Measurements from ENCODE around the gene SULT1A2. TPM values are rescaled to one million over a fixed set of nuclear protein-coding genes. Genes with fewer than 3 reads are reported as not detected.

Gene SULT1A2
- polyA plus RNA-seq, 1 donor (not counting 4 experiments of a cell fraction or from before 2014, with no cell fraction given): not detected

GRCh38 chr16:28574925-28575324, 21.9 kb downstream of the SULT1A2 start:
- H3K9ac ChIP-seq (ENCODE audit: control insufficient read depth, extremely low read depth, insufficient read depth, low read length): no peak overlapping the region
- H3K4me3 ChIP-seq (ENCODE audit: control insufficient read depth in 2 of 3, extremely low read depth in 1 of 3, insufficient read depth in 2 of 3, low read depth in 1 of 3, low read length in 3 of 3): no peak overlapping the region
- dilution Hi-C loops (cut with MboI; ENCODE audit: extremely low pct_ligation_motif_present, low sequenced_read_pairs): no loop called here
- peaks cover 2% of the 10 kb centered on the region for H3K79me2 ChIP-seq (ENCODE audit: control insufficient read depth, insufficient read depth, low read length)
- DNase-seq (ENCODE audit: low read depth, low spot score): no peak
- no peak for TF ChIP-seq CTCF (optimal IDR thresholded peaks at IDR 0.05 in 1 of 3, IDR thresholded peaks at IDR 0.05 in 1 of 3, conservative IDR thresholded peaks at IDR 0.05 in 1 of 3; ENCODE audit: extremely low read depth in 1 of 3, insufficient read depth in 2 of 3, low read length in 3 of 3)
- TF ChIP-seq EZH2 (IDR thresholded peaks at IDR 0.05; ENCODE audit: low read length): no peak
- no peaks in the 10 kb centered on the region for H3K36me3 ChIP-seq (ENCODE audit: control insufficient read depth in 2 of 2, extremely low read depth in 1 of 2, insufficient read depth in 2 of 2, low read length in 2 of 2)
- no peak overlapping the region for H2AFZ ChIP-seq (ENCODE audit: control insufficient read depth, low read length)
- no peaks in the 10 kb centered on the region for H3K9me3 ChIP-seq (ENCODE audit: control insufficient read depth, low read depth, low read length)
- no peak overlapping the region for H3K27ac ChIP-seq (ENCODE audit: control insufficient read depth, insufficient read depth, low read length)
- H3K4me1 ChIP-seq (ENCODE audit: control insufficient read depth, extremely low read depth, insufficient read depth, low read length): no peaks in the 10 kb centered on the region
- H4K20me1 ChIP-seq (ENCODE audit: control insufficient read depth, extremely low read depth, insufficient read depth, low read length): no peaks in the 10 kb centered on the region
- no peaks in the 10 kb centered on the region for H3K9me1 ChIP-seq (ENCODE audit: control insufficient read depth, extremely low read depth, insufficient read depth, low read length)
- FAIRE-seq: no peak
- no peak overlapping the region for H3K4me2 ChIP-seq (ENCODE audit: control insufficient read depth, extremely low read depth, insufficient read depth, low read depth, low read length)
- H3K27me3 ChIP-seq (ENCODE audit: control insufficient read depth, extremely low read depth, insufficient read depth, low read length): no peaks in the 10 kb centered on the region

GRCh38 chr16:28573738-28574718, 22.8 kb downstream of the SULT1A2 start:
- Histone ChIP-seq H3K36me3 (ENCODE audit: control insufficient read depth in 2 of 2, extremely low read depth in 1 of 2, insufficient read depth in 2 of 2, low read length in 2 of 2) (no peaks in the 10 kb centered on the region), H3K79me2 (ENCODE audit: control insufficient read depth, insufficient read depth, low read length) (peaks cover 2% of the 10 kb centered on the region), H4K20me1 (ENCODE audit: control insufficient read depth, extremely low read depth, insufficient read depth, low read length) (no peaks in the 10 kb centered on the region), H3K4me3 (ENCODE audit: control insufficient read depth in 2 of 3, extremely low read depth in 1 of 3, insufficient read depth in 2 of 3, low read depth in 1 of 3, low read length in 3 of 3) (no peak overlapping the region), H3K4me2 (ENCODE audit: control insufficient read depth, extremely low read depth, insufficient read depth, low read depth, low read length) (no peak overlapping the region), H3K9me1 (ENCODE audit: control insufficient read depth, extremely low read depth, insufficient read depth, low read length) (no peaks in the 10 kb centered on the region), H3K9me3 (ENCODE audit: control insufficient read depth, low read depth, low read length) (no peaks in the 10 kb centered on the region), H3K27me3 (ENCODE audit: control insufficient read depth, extremely low read depth, insufficient read depth, low read length) (no peaks in the 10 kb centered on the region), H3K9ac (ENCODE audit: control insufficient read depth, extremely low read depth, insufficient read depth, low read length) (no peak overlapping the region), H3K27ac (ENCODE audit: control insufficient read depth, insufficient read depth, low read length) (no peak overlapping the region), H2AFZ (ENCODE audit: control insufficient read depth, low read length) (no peak overlapping the region), H3K4me1 (ENCODE audit: control insufficient read depth, extremely low read depth, insufficient read depth, low read length) (no peaks in the 10 kb centered on the region)
- no peak for DNase-seq (ENCODE audit: low read depth, low spot score)
- dilution Hi-C loops (cut with MboI; ENCODE audit: extremely low pct_ligation_motif_present, low sequenced_read_pairs): no loop called here
- no peak for TF ChIP-seq CTCF (optimal IDR thresholded peaks at IDR 0.05 in 1 of 3, IDR thresholded peaks at IDR 0.05 in 1 of 3, conservative IDR thresholded peaks at IDR 0.05 in 1 of 3; ENCODE audit: extremely low read depth in 1 of 3, insufficient read depth in 2 of 3, low read length in 3 of 3)
- no peak for TF ChIP-seq EZH2 (IDR thresholded peaks at IDR 0.05; ENCODE audit: low read length)
- no peak for FAIRE-seq

Measured in keratinocyte (primary cell).